ENCODE measurements around the gene MTF1. TPM values are rescaled to one million over a fixed set of nuclear protein-coding genes. Genes with fewer than 3 reads are reported as not detected.

The MTF1 gene
- total and polyA plus RNA-seq, 5 experiments from 2014 or later, result 10.3 to 28.1 (median 23.1) TPM

DNA sequence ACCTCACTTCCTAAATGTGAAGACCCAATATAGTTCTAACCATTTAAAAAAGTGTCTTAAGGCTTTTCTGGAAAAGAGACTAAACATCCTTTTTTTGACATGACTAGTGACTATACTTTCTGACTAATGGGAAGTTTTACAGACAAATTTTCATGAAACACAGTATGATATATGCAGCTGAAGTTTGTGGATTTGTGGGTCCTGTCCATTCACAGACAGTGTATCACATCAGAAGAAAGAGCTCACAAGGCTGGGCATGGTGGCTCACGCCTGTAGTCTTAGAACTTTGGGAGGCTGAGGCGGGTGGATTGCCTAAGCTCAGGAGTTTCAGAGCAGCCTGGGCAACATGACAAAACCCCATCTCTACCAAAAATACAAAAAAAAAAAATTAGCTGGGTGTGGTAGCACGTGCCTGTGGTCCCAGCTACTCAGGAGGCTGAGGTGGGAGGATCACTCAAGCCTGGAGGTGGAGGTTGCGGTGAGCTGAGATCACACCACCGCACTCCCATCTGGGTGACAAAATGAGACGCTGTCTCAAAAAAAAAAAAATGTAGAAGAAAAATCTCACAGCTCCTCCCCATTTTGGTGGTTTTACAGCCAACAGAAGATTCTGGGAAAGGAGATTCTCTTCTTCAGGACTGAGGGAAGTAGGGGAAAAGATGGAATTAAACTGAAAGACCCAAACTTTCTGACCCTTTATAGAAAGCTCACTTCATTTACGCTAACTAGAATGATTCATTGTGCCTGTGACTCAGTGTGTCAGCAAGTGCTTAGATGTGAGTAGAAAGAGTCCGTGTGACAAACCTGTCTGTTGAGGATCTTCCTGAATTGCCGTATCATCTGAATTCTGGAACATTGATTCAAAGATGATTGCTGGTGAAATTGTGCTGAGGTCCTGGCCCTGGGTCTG lies 36.2 kb downstream of the MTF1 start:
- Mint-ChIP-seq H3K9me3 (no peaks in the 10 kb centered on the region), H3K4me3 (no peak overlapping the region), H3K27ac (peak overlapping the region in 2 of 10 donors; percentile 13 to 79), H3K36me3 (peaks cover 0 to 80% (median 12%) of the 10 kb centered on the region in 3 donors), H3K4me1 (peaks cover 0 to 12% (median 3%) of the 10 kb centered on the region in 4 donors), H3K27me3 (no peaks in the 10 kb centered on the region)
- ATAC-seq (no peak), DNase-seq (no peak)
- POLR2A ChIA-PET, result no interaction called here

DNA sequence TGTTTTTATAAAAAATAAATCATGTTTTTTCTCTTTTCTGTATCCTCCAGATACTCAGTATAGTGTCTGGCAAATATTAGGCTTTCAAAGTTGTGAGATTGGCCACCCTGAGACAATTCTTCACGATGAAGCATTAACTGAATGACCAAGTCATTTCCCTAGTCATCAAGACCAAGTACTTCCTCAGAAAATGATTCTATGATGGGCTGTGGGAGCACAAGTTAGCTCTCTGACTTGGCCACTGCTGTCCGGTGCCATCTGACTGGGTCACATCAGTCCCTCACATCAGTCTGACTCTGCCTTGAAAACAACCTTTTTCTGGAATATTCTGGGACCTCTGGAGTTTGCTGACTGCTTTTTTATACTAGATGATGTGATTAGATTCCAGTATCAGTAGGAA lies 37.9 kb downstream of the MTF1 start:
- Mint-ChIP-seq H3K36me3 (peaks cover 0 to 81% (median 14%) of the 10 kb centered on the region in 3 donors), H3K27me3 (no peaks in the 10 kb centered on the region), H3K4me3 (no peak overlapping the region), H3K27ac (no peak overlapping the region), H3K9me3 (no peaks in the 10 kb centered on the region), H3K4me1 (peaks cover 0 to 12% (median 2%) of the 10 kb centered on the region in 4 donors)
- DNase-seq, result no peak
- POLR2A ChIA-PET, result interaction anchor here (1.4 kb wide), 1 partner anchor 13 kb away, joined by 4 read pairs; the partner anchor contains the start of gene YRDC
- no peak for ATAC-seq

DNA sequence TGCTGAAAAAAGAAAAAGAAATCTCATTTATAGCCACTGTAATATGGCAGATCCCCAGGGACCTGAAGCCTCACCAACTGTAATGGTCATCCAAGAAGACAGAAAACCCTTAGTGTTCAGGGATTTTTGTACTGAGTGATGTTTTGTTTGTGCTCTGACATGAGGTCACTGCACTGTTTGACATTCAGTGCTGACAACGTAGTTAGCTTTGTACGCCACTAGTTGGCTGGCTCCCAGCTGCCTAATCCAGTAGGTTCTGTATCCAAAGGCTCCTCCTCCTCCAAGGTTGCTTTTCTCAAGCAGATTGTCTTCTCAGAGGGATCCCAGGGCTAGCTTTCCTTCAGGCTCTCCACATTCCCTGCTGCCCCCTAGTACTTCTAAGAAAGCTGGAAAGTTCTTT lies 41.9 kb downstream of the MTF1 start:
- no peaks in the 10 kb centered on the region for H3K9me3 Mint-ChIP-seq
- DNase-seq (no peak), ATAC-seq (no peak)
- H3K4me3 Mint-ChIP-seq, result no peak overlapping the region
- H3K27ac Mint-ChIP-seq, result peak overlapping the region in 1 of 10 donors; percentile 33
- peaks cover 0 to 74% (median 13%) of the 10 kb centered on the region in 3 donors for H3K36me3 Mint-ChIP-seq
- POLR2A ChIA-PET, result interaction anchor here (1.1 kb wide), 1 partner anchor 10 kb away, joined by 3 read pairs; the partner anchor contains the start of genes C1orf122 and YRDC
- H3K27me3 Mint-ChIP-seq, result no peaks in the 10 kb centered on the region
- no peaks in the 10 kb centered on the region for H3K4me1 Mint-ChIP-seq

DNA sequence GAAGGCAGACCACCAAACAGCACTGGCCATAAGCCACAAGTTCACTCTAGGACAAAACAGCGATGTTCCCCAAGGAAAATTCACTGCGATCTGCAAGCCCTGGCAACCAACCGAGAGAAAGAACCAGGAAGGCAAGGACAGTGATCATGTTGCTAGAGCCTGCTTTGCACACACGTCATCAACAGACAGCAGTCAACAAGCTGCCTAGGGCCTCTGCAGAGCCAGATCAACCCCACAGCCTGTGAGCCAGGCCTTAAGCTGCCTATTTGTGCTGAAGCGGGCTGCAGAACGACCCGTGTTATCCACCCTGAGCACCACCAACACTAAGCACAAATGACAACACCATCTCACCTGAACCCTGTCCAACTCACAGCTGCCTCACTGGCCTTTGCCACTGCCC lies 45.1 kb downstream of the MTF1 start:
- POLR2A ChIA-PET, result no interaction called here
- DNase-seq, result no peak
- Mint-ChIP-seq H3K9me3 (no peaks in the 10 kb centered on the region), H3K27me3 (no peaks in the 10 kb centered on the region), H3K4me1 (peaks cover 1 to 17% (median 10%) of the 10 kb centered on the region in 4 donors), H3K4me3 (no peak overlapping the region), H3K27ac (peak overlapping the region in 1 of 10 donors; percentile 29), H3K36me3 (peaks cover 0 to 46% (median 2%) of the 10 kb centered on the region in 3 donors)
- ATAC-seq, result no peak

DNA sequence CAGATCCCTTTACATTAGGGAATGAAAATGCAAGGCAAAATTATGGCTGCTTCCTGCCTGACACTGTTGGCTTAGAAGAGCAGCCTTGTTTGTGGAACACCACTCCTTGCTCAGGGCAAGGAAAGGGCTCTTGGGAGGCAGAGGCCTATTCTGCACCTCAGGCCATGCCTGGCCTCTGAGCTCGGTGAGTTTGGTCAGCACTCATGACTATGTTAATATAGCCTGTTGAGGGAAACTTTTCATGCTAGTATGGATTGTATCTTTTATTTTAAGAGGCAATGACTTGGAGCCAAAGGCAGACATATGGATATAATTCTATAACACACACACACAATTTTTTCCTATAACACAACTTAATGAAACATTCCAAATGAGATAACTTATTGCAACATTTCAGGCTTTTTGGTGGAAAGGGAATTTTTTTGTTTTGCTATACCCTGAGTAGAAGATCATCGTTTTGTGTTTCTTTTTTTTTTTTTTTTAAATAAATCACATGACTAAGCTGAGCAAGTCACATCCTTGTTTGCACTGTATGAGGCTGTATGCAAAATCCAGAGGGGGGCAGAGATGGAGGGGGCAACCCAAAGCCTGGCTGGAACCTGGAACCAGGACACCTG lies 45.8 kb downstream of the MTF1 start:
- Mint-ChIP-seq H3K27me3 (no peaks in the 10 kb centered on the region), H3K4me1 (peaks cover 5 to 23% (median 16%) of the 10 kb centered on the region in 4 donors), H3K4me3 (no peak overlapping the region), H3K9me3 (no peaks in the 10 kb centered on the region), H3K36me3 (peaks cover 0 to 44% (median 2%) of the 10 kb centered on the region in 3 donors), H3K27ac (no peak overlapping the region)
- POLR2A ChIA-PET, result no interaction called here
- ATAC-seq (no peak), DNase-seq (no peak)

DNA sequence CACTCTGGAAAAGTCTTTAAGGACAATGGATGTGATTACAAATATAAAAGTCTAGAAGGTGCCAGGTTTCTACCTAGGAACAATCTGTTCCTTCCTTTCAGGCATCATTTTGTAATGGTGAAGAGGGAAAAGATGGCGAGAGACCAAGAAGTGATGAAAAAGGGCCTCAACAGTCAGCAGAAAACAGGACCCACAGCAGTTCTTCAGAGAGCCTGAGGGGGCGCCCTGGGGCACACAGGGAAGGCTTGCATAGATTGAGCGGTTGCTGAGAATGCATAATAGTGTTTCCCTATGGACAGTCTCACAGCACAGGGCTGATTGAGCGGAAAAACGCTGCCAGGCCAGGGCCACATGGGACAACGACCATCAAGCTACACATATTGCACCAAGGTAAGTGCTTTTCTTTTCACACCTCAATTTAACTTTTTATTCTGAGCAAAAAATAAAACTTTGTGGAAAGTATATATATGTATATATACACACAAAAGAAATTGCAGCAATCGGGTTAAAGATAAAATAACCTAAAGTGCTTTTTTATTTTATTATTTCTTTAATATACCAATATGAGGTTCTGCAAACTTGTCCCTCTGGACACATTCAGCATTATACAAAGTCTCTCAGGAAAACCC lies 48.3 kb downstream of the MTF1 start:
- H3K36me3 Mint-ChIP-seq, result peaks cover 0 to 26% (median 0%) of the 10 kb centered on the region in 3 donors
- no peaks in the 10 kb centered on the region for H3K9me3 Mint-ChIP-seq
- peak; percentile 36 to 73 (median 53) for DNase-seq
- peak overlapping the region in 8 of 10 donors; percentile 24 to 79 (median 49) for H3K27ac Mint-ChIP-seq
- peaks cover 8 to 36% (median 31%) of the 10 kb centered on the region in 4 donors for H3K4me1 Mint-ChIP-seq
- POLR2A ChIA-PET, result no interaction called here
- no peaks in the 10 kb centered on the region for H3K27me3 Mint-ChIP-seq
- H3K4me3 Mint-ChIP-seq, result peak overlapping the region in 4 of 10 donors; percentile 22 to 53 (median 39)
- ATAC-seq, result peak in 1 of 2 donors; percentile 36

DNA sequence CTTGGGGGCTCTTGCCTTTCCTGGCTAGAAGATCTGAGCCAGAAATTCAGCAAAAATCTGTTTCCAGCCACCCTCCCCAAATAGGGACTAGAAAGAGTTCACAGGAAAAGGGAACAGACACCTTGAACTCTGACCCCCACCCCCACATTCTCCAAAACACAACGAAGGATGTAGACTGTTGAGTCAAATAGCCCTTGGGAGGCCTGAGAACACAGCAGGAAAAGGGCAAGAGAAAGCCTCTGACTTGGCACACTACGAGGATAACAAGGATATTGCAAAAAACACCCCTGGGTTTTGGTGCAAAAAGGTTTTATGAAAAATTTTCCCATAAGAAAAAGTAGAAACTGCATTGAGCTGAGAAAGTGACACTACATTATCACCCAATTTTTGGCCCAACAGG lies 49.5 kb downstream of the MTF1 start:
- Mint-ChIP-seq H3K36me3 (peaks cover 0 to 29% (median 0%) of the 10 kb centered on the region in 3 donors), H3K4me3 (peak overlapping the region in 4 of 10 donors; percentile 11 to 99 (median 56)), H3K4me1 (peaks cover 8 to 42% (median 38%) of the 10 kb centered on the region in 4 donors), H3K27ac (peak overlapping the region in 5 of 10 donors; percentile 11 to 68 (median 24)), H3K9me3 (no peaks in the 10 kb centered on the region), H3K27me3 (no peaks in the 10 kb centered on the region)
- POLR2A ChIA-PET, result no interaction called here
- DNase-seq, result no peak
- no peak for ATAC-seq

DNA sequence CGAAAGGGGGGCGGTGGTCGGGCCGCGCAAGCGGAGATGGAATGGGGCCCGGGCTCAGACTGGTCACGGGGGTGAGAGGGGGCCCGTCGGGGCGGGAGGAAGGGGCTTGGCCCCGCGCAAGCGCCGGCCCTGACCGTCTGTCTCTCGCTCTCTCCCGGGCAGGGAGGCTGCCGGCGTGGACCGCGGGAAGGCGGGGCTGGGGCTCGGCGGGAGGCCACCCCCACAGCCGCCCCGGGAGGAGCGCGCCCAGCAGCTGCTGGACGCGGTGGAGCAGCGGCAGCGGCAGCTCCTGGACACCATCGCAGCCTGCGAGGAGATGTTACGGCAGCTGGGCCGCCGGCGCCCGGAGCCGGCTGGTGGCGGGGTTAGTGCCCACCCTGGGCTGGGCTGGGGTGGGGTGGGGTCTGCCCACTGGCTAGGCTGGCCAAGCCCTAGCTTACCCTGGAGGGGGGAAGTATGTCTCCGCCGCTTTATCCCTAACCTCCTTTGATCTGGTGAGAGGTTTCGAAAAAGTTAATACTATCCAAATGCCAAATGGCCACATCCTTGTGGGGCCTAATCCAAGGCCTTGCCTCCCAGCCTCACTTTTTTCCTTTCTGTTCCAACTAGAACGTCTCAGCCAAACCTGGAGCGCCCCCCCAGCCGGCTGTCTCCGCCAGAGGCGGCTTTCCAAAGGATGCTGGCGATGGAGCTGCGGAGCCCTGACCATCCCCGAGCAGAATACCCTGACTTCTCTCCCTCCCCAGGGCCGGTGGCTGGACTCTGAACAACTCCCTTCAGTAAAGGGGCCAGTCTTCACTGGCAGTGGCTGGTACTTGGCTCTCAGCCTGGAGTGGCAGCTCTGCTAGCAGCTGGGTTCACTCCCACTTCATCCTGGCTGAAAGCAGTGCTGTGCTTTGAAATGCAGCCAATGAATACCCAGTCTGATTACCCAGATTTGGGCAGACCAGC lies 50.7 kb downstream of the MTF1 start:
- no peaks in the 10 kb centered on the region for H3K9me3 Mint-ChIP-seq
- peak overlapping the region; percentile 90 to 99 (median 98) for H3K27ac Mint-ChIP-seq
- peak; percentile 36 to 52 for ATAC-seq
- H3K27me3 Mint-ChIP-seq, result no peaks in the 10 kb centered on the region
- H3K36me3 Mint-ChIP-seq, result peaks cover 5 to 30% (median 6%) of the 10 kb centered on the region in 3 donors
- POLR2A ChIA-PET, result interaction anchor here (0.6 to 2.7 kb wide), 9 partner anchors 10 to 329 kb away, joined by 3 to 21 read pairs (median 4); partner anchors contain the start of genes CDCA8 and MTF1
- peaks cover 10 to 50% (median 43%) of the 10 kb centered on the region in 4 donors for H3K4me1 Mint-ChIP-seq
- peak overlapping the region; percentile 92 to 99 (median 96) for H3K4me3 Mint-ChIP-seq
- peak in 4 of 10 donors; percentile 2 to 33 (median 9) for DNase-seq

DNA sequence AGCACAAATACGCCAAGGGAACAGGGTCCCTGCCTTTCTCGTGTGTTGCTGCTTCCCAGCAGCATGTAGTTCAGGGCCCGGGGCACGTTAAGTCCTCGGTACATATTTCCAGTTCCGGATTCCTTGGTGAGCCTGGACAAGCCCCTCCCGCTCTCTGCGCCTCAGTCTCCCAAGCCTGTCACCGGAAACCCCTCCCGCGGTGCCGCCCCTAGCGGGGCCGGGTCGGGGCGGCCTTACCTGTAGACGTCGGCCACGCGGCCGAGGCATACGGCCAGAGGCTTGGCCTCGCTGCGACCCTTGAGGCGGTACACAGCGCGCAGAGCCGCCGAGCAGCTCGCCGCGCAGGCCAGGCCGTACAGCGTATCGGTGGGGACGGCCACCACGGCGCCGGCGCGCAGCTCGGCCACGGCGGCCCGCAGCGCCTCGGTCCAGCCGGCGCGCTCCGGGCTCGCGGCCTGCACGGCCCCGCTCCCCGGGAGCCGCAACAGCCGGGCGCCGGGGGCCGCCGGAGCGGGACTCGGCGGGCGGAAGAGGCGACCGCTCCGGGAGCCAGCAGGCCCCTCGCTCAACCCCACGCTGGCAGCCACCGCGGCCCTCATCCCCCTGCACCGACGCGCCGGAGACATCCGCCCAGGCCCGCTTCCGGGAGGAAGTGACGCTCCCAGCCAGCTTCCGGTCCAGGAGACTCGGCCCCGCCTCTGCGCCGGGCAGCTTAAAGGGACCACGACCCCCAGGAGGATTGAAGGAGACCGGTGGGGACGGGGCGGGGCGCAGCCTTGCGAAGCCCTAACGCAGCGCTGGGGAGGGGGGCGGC lies 51.6 kb downstream of the MTF1 start, which contains the start of the genes C1orf122 and YRDC:
Gene C1orf122, plus strand, starts transcription at position 236 of the 814 bp plus-strand sequence. CDS start 615 bp downstream, outside the sequence.
Gene YRDC, minus strand, starts transcription at position 654 of the 814 bp plus-strand sequence. Its CDS starts 28 bp downstream, at position 626.
- no peaks in the 10 kb centered on the region for H3K9me3 Mint-ChIP-seq
- H3K36me3 Mint-ChIP-seq, result peaks cover 5 to 36% (median 8%) of the 10 kb centered on the region in 3 donors
- H3K4me3 Mint-ChIP-seq, result peak within 1 kb of the TSS; percentile 92 to 99 (median 96)
- DNase-seq (peak; percentile 82 to 94 (median 88)), ATAC-seq (peak; percentile 91 to 96)
- peak within 1 kb of the TSS; percentile 90 to 99 (median 98) for H3K27ac Mint-ChIP-seq
- H3K27me3 Mint-ChIP-seq, result no peaks in the 10 kb centered on the region
- peaks cover 10 to 50% (median 43%) of the 10 kb centered on the region in 4 donors for H3K4me1 Mint-ChIP-seq
- POLR2A ChIA-PET, result interaction anchor here (0.6 to 2.7 kb wide), 10 partner anchors 9 to 328 kb away, joined by 3 to 21 read pairs (median 4); partner anchors contain the start of genes CDCA8 and MTF1

DNA sequence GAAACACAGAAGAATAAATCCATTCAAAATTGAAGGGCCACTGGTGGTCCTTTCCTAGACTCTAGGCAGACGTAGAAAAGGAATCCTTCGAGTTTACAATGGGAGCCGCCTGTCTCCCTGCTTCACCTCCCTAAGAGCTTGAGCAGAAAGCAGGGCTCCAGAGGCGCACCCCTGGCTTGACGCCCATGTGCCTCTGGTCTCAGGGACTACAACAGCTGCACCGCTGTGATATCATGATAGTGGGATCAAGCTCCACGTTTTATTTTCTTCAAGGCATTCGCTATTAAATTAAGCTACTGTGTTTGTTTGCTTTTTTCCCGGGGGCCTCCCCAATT lies 52.2 kb downstream of the MTF1 start:
- peak overlapping the region; percentile 79 to 96 (median 91) for H3K27ac Mint-ChIP-seq
- peaks cover 5 to 42% (median 13%) of the 10 kb centered on the region in 3 donors for H3K36me3 Mint-ChIP-seq
- POLR2A ChIA-PET, result interaction anchor here (0.6 to 2.7 kb wide), 6 partner anchors 10 to 124 kb away, joined by 3 to 21 read pairs (median 4); partner anchors contain the start of gene MTF1
- DNase-seq (no peak), ATAC-seq (no peak)
- H3K4me1 Mint-ChIP-seq, result peaks cover 13 to 50% (median 43%) of the 10 kb centered on the region in 4 donors
- H3K4me3 Mint-ChIP-seq, result peak overlapping the region; percentile 77 to 99 (median 86)
- H3K27me3 Mint-ChIP-seq, result no peaks in the 10 kb centered on the region
- H3K9me3 Mint-ChIP-seq, result no peaks in the 10 kb centered on the region

Data from naive thymus-derived CD8-positive, alpha-beta T cell (primary cell).